ENCODE measurements around the gene DONSON. TPM values are rescaled to one million over a fixed set of nuclear protein-coding genes. Genes with fewer than 3 reads are reported as not detected.
"Not testable (repeated sequence)": the region's sequence is repeated elsewhere in the genome, so short reads cannot be mapped to it uniquely, and the experiment has no call there.

DONSON gene, protein sequence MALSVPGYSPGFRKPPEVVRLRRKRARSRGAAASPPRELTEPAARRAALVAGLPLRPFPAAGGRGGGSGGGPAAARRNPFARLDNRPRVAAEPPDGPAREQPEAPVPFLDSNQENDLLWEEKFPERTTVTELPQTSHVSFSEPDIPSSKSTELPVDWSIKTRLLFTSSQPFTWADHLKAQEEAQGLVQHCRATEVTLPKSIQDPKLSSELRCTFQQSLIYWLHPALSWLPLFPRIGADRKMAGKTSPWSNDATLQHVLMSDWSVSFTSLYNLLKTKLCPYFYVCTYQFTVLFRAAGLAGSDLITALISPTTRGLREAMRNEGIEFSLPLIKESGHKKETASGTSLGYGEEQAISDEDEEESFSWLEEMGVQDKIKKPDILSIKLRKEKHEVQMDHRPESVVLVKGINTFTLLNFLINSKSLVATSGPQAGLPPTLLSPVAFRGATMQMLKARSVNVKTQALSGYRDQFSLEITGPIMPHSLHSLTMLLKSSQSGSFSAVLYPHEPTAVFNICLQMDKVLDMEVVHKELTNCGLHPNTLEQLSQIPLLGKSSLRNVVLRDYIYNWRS
- total RNA-seq, result 1 to 10 TPM; 7.3 to 7.6 TPM
- long read RNA-seq, partial matches to known transcripts, result 0 of 10 reads
- long read RNA-seq, other reads (novel, unspliced or antisense), result 6 of 10 reads

DNA sequence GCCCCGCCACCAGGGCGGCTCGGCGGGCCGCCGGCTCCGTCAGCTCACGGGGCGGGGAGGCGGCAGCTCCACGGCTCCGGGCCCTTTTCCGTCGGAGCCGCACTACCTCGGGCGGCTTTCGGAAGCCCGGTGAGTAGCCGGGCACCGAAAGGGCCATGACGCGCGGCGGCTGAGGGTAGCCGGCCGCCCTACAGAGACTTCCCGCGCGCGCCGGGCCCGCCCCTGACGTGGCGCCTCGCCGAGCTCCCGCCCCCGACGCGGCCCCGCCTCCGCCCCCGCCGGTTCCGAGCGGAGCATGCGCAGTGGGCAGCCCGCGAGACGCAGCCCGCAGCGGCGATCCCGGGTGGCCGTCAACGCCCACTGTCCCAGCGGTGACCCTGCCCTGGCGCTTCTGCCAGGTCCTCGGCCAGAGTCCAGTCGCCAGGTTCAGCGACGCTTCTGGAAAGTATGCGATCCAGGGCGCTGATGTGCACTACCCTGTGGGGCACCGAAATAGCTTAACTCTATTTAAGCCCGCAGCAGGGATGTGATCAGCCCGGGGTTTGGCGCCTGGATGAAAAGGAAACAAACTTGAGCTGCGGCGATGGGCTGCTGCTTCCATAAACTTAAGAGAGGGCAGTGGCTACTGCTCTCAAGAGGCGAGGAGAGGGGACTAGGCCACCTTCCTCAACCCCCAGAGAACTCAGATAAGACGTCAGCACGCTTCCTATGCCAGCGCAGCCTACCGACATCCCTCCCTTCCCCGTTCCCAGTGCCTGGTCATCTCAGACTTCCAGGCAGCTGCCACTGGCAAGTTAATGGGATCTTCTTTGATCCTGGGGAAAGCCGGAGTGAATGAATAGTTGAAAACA is at the start of gene DONSON:
Gene DONSON, minus strand, starts transcription at position 200 of the 851 bp plus-strand sequence. Its CDS starts 43 bp downstream, at position 157.
- ATAC-seq (peak; percentile 95), DNase-seq (peak; percentile 86 to 91)
- intact Hi-C loops (cut with DNase I, micrococcal nuclease), result no loop called here

DNA sequence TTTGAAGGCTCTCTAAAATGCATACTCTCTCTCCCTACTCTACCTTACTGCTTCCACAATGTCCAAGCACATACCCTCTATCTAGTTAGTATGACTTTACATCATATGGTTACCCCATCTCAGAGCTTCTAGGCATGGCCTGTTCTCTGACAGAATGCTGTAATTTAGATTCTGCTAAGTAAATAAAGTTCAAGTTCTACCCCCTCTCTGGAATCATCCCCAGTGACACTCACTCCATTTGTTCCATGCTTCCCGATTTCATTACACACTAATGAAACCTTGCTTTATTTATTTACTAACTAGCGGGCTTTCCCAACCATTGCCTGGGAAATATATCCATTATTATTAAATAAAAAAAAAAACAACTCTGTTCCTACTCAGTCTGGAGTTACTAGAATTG is 45.8 kb upstream of the DONSON start:
- DNase-seq (no peak), ATAC-seq (no peak)
- intact Hi-C loops (cut with DNase I, micrococcal nuclease), result no loop called here

DNA sequence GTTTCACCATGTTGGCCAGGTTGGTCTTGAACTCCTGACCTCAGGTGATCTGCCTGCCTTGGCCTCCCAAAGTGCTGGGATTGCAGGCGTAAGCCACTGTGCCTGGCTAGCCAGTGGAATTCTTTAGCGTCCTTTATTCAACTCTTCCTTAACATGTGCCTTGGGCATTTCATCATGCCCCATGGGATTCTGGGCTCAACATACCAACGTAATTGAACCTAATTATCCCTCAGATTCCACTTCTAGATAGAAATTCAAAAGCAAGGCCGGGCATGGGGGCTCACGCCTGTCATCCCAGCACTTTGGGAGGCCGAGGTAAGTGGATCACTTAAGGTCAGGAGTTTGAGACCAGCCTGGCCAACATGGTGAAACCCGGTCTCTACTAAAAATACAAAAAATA is 37.7 kb upstream of the DONSON start:
- DNase-seq; intact Hi-C loops (cut with DNase I, micrococcal nuclease); ATAC-seq: not testable (repeated sequence)

DNA sequence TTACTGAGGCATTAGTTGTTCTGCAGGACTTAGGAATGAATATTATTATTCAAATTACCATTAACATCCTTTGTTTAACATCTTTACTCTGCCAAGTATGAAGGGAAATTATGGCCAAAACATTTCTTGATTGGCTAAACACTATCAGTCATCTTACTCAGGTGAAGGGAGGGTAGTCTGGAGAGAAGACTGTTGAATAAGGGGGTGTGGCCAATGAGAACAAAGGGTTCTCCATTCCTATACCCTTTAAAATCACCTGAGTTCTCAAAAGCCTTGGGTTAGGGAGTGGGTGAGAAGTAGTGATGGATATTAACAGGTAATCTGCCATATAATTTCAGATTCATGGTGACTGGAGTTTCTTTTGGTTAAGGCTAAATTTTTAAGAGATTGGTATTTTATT is 33.8 kb upstream of the DONSON start:
- intact Hi-C loops (cut with DNase I, micrococcal nuclease), result no loop called here
- ATAC-seq (peak; percentile 60), DNase-seq (no peak)

DNA sequence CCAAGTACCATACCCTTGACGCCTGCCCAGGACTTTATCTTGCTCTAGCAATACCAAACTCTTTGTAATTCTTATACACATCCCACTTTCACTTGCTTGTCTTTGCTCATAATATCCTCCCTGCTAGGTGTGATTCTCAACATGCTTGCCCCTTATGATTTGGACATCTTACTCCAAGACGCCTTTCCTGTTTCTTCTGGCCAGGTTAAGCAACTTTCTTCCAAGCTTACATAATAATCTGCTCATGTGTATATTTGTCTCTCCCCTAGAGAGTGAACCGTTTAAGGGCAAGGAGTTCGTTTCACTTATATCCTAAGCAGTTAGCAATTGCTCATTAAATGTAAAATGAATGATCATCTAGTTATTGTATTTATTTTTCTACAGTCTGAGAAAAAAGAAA is 31.2 kb upstream of the DONSON start:
- ATAC-seq (no peak), DNase-seq (no peak)
- intact Hi-C loops (cut with DNase I, micrococcal nuclease), result no loop called here

DNA sequence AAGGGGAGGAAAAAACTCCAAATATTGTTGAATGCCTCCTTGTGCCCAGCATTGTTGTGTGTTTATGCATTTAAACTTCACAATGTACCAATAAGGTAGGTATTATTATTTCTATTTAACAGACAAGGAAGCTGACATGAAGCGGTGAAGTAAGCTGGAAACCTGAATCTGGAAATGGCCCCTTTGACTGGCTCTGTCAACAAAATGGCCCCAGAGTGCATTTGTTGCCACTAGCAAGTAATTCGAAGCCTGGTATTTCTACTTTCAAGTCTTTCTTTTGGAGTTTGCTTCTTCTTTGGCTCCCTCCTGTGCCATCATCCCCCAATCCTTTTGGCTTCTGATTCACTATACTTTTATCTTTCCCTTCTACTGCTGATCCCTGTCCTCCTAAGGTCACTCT is 29.9 kb upstream of the DONSON start:
- intact Hi-C loops (cut with DNase I, micrococcal nuclease), result no loop called here
- ATAC-seq, result no peak
- no peak for DNase-seq

DNA sequence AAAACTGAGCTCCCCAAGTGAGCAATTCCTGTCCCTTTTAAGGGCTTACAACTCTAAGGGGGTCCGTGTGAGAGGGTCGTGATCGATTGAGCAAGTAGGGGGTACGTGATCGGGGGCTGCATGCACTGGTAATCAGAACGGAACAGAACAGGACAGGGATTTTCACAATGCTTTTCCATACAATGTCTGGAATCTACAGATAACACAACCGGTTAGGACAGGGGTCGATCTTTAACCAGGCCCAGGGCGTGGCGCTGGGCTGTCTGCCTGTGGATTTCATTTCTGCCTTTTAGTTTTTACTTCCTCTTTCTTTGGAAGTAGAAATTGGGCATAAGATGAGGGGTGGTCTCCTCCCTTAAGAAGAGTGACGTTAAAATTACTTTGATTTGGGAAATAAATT is 29.1 kb upstream of the DONSON start:
- intact Hi-C loops (cut with DNase I, micrococcal nuclease); DNase-seq; ATAC-seq: not testable (repeated sequence)

DNA sequence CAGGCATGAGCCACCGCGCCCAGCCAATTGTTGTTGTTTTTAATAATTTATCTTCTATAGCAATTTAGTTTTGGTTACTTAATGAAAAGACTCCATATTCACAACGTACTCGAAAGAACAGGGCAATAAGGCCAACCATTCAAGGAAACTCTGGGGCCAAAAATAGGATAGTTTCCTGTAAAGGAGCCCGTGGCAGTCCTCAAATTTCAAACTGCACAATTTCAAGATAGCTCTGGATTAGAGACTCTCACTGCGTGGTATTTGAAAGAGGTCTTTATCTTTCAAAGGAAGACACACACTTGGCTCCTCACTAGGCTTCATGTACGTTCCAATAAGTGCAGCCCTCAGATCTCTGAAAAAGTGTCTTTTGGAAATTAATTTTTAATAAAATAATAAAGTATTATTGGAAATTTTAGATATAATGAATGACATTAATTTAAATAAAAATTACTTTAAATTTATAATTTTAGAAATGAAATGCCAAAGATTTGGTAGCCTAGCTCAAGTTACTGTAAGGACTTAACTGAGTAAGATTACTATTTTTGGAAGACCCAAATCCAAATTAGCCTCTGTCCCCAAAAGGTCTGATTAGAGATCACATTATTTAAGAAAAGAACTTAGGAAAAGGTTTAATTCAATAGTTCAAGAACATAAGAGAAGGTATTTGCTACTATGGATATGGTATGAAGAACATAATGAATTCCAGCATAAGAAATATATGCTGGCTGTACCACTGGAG is 22.7 kb upstream of the DONSON start:
- intact Hi-C loops (cut with DNase I, micrococcal nuclease), result no loop called here
- no peak for ATAC-seq
- no peak for DNase-seq

DNA sequence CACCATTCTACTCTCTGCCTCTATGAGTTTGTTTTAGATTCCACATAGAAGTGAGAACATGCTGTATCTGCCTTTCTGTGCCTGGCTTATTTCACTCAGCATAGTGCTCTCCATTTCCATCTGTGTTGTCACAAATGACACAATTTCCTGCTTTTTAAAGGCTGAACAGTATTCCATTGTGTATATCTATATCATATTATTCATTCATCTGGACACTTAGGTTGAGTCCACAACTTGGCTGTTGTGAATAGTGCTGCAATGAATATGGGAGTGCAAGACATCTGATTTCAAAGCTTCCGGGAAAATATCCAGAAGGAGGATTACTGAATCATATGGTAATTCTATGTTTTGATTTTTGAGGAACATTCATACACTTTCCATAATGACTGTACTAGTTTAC is 20.1 kb upstream of the DONSON start:
- ATAC-seq (no peak), DNase-seq (no peak)
- intact Hi-C loops (cut with DNase I, micrococcal nuclease), result no loop called here

DNA sequence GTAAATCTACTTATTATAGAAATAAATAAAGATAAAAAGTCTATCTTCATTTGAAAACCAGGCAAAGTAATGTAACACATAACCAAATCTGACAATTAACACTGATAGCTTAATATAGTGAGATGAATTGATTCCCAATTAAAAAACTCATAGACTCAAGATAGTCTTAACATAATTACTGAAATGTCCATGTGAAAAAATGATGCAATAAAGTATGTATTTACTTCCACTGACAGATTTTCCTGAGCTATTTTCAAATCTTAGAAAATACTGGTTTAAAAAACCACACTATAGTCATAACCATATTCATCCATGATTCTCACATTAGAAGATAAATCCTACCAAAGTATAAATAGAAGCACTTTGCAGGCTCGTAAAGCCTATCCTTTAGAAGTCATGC is 9.6 kb upstream of the DONSON start:
- intact Hi-C loops (cut with DNase I, micrococcal nuclease), result no loop called here
- ATAC-seq (no peak), DNase-seq (no peak)

DNA sequence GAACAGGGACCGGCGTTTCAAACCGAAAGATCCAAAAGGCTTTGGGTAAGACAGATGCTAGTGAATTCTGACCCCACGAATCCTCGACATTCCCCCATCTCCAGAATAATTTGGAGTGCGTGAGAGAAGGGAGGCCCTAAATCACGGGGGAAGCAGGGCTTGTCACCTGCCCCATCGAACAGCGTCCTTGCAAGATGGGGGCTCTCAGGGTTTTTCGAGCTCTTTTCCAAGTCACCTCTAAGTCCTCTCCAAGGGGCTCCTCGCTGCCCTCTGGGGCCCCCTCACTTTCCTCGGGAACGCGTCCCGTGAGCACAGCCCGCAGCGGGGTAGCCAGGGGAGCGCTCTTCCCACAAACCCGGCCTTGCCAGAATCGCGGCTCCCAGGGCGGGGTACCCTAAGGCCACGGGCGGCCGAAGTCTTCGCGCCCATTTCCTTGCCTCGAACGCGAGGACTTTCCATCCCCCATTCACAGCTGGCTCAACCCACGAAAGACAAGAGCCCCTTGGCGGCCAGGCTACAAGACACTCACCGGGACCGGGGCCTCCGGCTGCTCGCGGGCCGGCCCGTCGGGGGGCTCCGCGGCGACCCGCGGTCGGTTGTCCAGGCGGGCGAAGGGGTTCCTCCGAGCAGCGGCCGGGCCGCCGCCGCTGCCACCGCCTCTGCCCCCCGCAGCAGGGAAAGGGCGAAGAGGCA is 546 bp downstream of the DONSON start:
- ATAC-seq (peak; percentile 36), DNase-seq (peak; percentile 40 to 56)
- intact Hi-C loops (cut with DNase I, micrococcal nuclease), result no loop called here

DNA sequence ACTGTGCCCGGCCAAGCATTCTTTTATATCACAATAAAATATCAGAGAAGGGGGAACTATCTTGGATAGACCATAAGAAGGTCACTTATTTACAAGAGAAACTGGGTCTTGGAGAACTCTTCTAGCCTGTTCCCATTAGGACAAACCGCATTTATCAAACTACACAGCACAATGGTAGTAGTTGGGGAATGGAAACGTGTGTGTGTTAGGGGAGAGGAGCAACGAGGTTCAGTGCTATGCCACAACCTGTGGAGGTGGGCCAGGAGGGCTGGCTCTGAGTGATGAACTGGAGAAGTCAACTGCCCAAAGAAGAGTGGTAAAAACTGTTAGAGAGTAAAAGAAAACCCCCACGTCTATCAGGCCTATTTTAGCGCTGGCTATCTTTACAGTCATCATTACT is 1.6 kb downstream of the DONSON start:
- intact Hi-C loops (cut with DNase I, micrococcal nuclease), result no loop called here
- DNase-seq (no peak), ATAC-seq (no peak)

DNA sequence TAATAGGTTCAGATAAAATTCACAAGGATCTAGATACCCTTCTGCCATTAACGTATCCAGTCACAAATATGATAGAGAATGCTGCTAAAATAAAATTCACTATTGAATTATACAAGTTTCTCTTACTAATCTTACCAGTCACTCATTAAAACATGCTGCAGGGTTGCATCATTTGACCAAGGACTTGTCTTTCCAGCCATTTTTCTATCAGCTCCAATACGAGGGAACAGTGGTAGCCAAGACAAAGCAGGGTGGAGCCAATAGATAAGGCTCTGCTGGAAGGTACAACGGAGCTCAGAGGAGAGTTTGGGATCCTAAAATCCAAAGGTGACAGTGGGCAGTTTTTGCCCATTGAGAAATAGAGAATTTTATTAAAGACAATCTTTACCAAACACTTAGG is 4.0 kb downstream of the DONSON start:
- ATAC-seq (no peak), DNase-seq (no peak)
- intact Hi-C loops (cut with DNase I, micrococcal nuclease), result no loop called here

DNA sequence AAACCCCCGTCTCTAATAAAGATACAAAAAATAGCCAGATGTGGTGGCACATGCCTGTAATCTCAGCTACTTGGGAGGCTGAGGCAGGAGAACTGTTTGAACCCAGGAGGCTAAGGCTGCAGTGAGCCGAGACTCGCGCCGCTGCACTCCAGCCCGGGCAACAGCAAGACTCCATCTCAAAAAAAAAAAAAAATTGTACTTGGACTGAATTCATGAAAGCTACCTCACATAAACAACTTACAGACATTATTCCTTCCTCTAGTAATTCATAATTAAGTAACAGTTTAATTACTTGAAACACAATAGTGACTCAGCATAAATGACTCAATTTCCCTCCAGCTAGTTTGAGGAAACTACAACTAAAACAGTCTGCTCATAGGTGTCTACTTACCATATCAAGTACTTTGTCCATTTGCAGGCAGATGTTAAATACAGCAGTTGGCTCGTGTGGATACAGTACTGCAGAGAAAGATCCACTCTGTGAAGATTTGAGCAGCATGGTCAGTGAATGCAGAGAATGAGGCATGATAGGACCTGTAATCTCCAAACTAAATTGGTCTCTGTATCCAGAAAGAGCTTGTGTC is 9.4 kb downstream of the DONSON start:
- ATAC-seq, result peak; percentile 17
- DNase-seq, result no peak
- intact Hi-C loops (cut with DNase I, micrococcal nuclease), result no loop called here

DNA sequence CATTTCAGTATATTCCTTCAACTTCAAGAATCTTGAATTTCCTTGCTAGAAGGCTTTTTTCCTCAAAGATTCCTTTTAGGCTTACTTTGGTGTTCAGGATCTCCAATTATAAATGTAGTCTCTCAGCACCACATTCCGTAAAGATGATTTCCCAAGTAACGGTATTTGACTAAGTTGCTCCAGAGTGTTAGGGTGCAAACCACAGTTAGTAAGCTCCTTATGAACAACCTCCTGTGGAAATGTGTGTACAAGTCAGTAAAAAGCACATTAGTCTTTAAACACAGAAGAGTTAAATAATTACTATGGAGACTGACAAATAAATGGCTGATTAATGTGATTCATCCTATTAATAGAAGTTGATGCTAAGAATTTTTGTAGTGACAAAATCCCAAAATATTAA is 10.3 kb downstream of the DONSON start:
- ATAC-seq (no peak), DNase-seq (no peak)
- intact Hi-C loops (cut with DNase I, micrococcal nuclease), result no loop called here

DNA sequence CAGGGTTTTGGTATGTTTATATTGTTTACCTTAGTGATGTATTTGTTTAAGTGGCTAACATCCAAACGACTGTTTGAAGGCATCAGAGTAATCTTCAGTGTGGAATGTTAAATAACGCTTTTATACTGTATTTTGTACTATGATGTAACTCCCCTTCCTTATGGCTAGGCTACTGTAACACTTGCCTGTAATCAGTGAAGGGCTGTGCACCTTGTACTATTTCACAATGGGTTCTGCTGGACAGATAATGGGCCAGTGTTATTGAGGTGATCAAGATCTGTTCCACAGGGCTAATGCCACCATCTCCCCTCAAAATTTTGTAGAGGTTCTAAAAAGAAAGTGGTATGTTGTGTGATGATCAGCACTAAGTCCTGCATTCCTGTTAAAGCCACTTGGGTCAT is 11.7 kb downstream of the DONSON start:
- DNase-seq; intact Hi-C loops (cut with DNase I, micrococcal nuclease): not testable (repeated sequence)
- peak; percentile 68 for ATAC-seq

DNA sequence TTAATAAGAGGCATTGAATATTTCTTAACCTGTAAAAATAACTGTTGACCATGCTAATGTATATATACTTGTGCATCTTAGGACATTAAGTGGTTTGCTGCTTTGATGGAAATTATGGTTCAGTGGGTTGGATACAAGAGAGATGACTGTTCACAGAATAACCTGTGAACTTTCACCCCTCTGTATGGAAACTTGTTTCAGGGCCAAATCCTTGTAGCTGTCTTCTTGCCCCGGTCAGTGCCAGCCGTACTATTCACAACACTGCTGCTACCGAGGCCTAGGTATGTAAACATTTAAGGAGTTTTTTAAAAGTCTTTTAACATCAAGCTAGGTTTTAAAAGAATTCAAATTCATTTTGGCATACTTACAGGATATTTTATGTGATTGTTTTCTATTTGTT is 16.1 kb downstream of the DONSON start:
- DNase-seq (no peak), ATAC-seq (no peak)
- intact Hi-C loops (cut with DNase I, micrococcal nuclease), result no loop called here

DNA sequence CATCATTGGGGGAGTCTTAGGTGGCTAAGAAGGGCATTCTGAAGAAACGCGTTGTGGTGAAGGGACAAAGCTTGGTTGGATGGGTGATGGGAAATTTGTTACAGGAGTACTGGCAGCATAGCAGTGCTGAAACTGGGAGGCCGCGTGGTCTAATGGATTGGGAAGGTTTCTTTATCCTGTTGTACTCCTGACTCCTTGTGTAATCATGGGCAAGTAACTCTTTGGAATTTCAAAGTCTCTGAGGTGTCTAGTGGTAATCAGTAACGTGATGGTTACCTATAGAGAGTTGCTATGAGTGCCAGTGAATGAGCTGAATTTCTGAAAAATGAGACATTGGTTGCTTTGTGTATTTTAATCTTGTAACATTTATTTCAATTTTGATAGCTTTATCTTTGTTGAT is 18.5 kb downstream of the DONSON start:
- DNase-seq (no peak), ATAC-seq (no peak)
- intact Hi-C loops (cut with DNase I, micrococcal nuclease), result no loop called here
